H1 (cell line): ENCODE data around the gene CTIF. TPM values are rescaled to one million over a fixed set of nuclear protein-coding genes. Genes with fewer than 3 reads are reported as not detected.

Experiments used
- ATF3 ChIP-seq: IDR thresholded peaks from 2 replicates; pipeline ENCODE4 v1.6.1; 2011; ENCODE audit warnings: low read depth, mild to moderate bottlenecking, low read length; ENCODE audit not compliant: insufficient read depth
- BCL11A ChIP-seq, 2 experiments: IDR thresholded peaks; one replicate each; pipeline ENCODE4 v1.6.1; 2011; ENCODE audit warnings: low read depth in 2 of 2, low read length in 2 of 2, mild to moderate bottlenecking in 2 of 2
- CHD1 ChIP-seq: IDR thresholded peaks from 2 replicates; pipeline ENCODE4 v1.6.1; 2012; ENCODE audit warnings: low read depth, low read length, improper control_type of control experiment
- CHD7 ChIP-seq: fragments of 300-600 bp; sonication (generic); IDR thresholded peaks from 2 replicates; pipeline ENCODE4 v1.7.1; 2012; ENCODE audit warnings: low read length, moderate library complexity, mild to moderate bottlenecking, inconsistent platforms; ENCODE audit not compliant: insufficient replicate concordance
- POLR2AphosphoS5 ChIP-seq: IDR thresholded peaks from 2 replicates; pipeline ENCODE4 v1.6.1; 2011; ENCODE audit warnings: low read depth, low read length
- SIX5 ChIP-seq: IDR thresholded peaks from 2 replicates; pipeline ENCODE4 v1.6.1; 2011; ENCODE audit warnings: mild to moderate bottlenecking, low read depth, low read length
- SP4 ChIP-seq: IDR thresholded peaks from 2 replicates; pipeline ENCODE4 v1.6.1; 2012; ENCODE audit warnings: low read length, inconsistent platforms
- SUZ12 ChIP-seq: fragments of 200-600 bp; sonication (generic); IDR thresholded peaks from 2 replicates; pipeline ENCODE4 v1.6.1; 2012; ENCODE audit warnings: mild to moderate bottlenecking, inconsistent platforms, low read length, moderate library complexity, mixed read lengths
- TEAD4 ChIP-seq: IDR thresholded peaks from 2 replicates; pipeline ENCODE4 v1.6.1; 2012; ENCODE audit warnings: low read depth, low read length, inconsistent platforms, mixed read lengths
- YY1 ChIP-seq: IDR thresholded peaks from 2 replicates; pipeline ENCODE4 v1.6.1; 2011; ENCODE audit warnings: low read depth, mild to moderate bottlenecking, low read length
- polyA plus RNA-seq, 7 experiments: library from polyadenylated mRNA; depleted of rRNA in 3 of 7; stranded (reverse) in 5 of 7; unstranded in 2 of 7; fragments of >200 nt in 5 of 7; fragments of 200-250 nt in 2 of 7; gene quantifications; 1 replicate in 5 of 7; 2 replicates in 1 of 7; 4 replicates in 1 of 7; pipeline versions ENCODE4 v1.2.1 to v1.2.3, GENCODE V29; 2011 to 2013; ENCODE audit warnings: missing spikeins in 2 of 7, mixed read lengths in 2 of 7
- total RNA-seq: library from RNA; stranded (reverse); fragmentation: NEBNext Ultra II Directional; extraction: Animal tissue kit (Norgen Biotek cat#: 25700); gene quantifications from 2 replicates; pipeline ENCODE4 v1.2.1, GENCODE V29; 2021

Gene CTIF
- total and polyA plus RNA-seq, 2 of the 8 experiments (the other 6 are each of a cell fraction or from before 2014, with no cell fraction given) = 9.0 to 17.8 TPM

DNA sequence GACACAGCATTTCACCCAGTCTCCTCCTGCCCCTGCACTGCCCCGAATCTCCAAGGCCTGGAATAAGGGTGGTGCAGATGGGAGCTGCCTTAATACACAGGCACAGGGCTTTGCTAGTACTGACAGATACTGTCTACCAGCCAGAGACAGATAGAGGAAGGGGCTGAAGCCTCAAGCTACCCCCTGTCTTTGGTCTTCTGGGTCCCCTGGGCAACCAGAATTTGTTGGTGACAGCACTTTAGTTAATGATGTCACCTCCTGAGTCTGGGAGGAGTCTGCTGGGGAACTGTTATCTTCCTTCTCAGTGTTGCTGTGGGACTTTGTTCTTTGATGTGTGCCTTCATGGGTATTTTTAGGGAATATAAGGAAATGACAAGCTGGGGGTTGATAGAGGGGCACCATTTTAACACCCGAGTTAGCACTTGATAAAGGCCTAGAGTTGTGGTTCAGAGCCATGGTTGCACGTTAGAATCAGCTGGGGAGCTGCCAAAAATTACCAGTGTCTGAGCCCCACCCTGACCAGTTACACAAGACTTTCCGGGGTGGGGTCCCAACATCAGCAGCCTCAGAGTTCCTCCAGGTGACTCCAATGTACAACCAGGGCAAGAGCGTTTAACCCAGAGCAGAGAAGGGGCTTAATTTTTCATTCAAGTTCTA lies 275.1 kb downstream of the CTIF start (continued):
- no peak for TF ChIP-seq CHD7
- TF ChIP-seq YY1 = no peak
- no peak for TF ChIP-seq POLR2AphosphoS5
- no peak for TF ChIP-seq ATF3
- TF ChIP-seq BCL11A (IDR thresholded peaks at IDR 0.05; ENCODE audit: low read depth in 2 of 2, low read length in 2 of 2) = no peak
- no peak for TF ChIP-seq TEAD4
- TF ChIP-seq SP4 = no peak
- TF ChIP-seq CHD1 = no peak
- TF ChIP-seq SIX5 = no peak
- TF ChIP-seq SUZ12 = no peak
- TF ChIP-seq, all 59 proteins: peak for 0
